Globus pallidus (tissue), 1 donor: Measurements from ENCODE around the gene ITPR1.

Experiments used
- DNase-seq: peaks from one replicate; pipeline ENCODE4 v3.0.0-alpha.2; 2015; ENCODE audit warnings: low spot score

The ITPR1 gene

GRCh38 chr3:4686619-4687018, 193.5 kb downstream of the ITPR1 start:
- DNase-seq: no peak

GRCh38 chr3:4687167-4687566, 194.0 kb downstream of the ITPR1 start:
- DNase-seq: no peak

GRCh38 chr3:4687596-4687995, 194.4 kb downstream of the ITPR1 start:
- no peak for DNase-seq

GRCh38 chr3:4688411-4688810, 195.3 kb downstream of the ITPR1 start:
- no peak for DNase-seq

GRCh38 chr3:4689021-4689420, 195.9 kb downstream of the ITPR1 start:
- DNase-seq: no peak

GRCh38 chr3:4690277-4690676, 197.1 kb downstream of the ITPR1 start:
- DNase-seq: no peak

- no peak for DNase-seq
Observed at GRCh38 chr3:4693620-4694019, 200.5 kb downstream of the ITPR1 start.

- no peak for DNase-seq
Observed at GRCh38 chr3:4695846-4696245, 202.7 kb downstream of the ITPR1 start.

- no peak for DNase-seq
Observed at GRCh38 chr3:4696266-4696665, 203.1 kb downstream of the ITPR1 start.

GRCh38 chr3:4698125-4698821, 205.1 kb downstream of the ITPR1 start:
- no peak for DNase-seq

- DNase-seq: no peak
Observed at GRCh38 chr3:4703054-4703480, 209.9 kb downstream of the ITPR1 start.

- no peak for DNase-seq
Observed at GRCh38 chr3:4704552-4704951, 211.4 kb downstream of the ITPR1 start.

- no peak for DNase-seq
Observed at GRCh38 chr3:4707324-4707723, 214.2 kb downstream of the ITPR1 start.

- no peak for DNase-seq
Observed at GRCh38 chr3:4708230-4708629, 215.1 kb downstream of the ITPR1 start.

GRCh38 chr3:4709341-4709740, 216.2 kb downstream of the ITPR1 start:
- DNase-seq: no peak

GRCh38 chr3:4710191-4710590, 217.0 kb downstream of the ITPR1 start:
- DNase-seq: no peak

- DNase-seq: no peak
Observed at GRCh38 chr3:4711680-4711992, 218.5 kb downstream of the ITPR1 start.

GRCh38 chr3:4712109-4712508, 219.0 kb downstream of the ITPR1 start:
- DNase-seq: no peak

- DNase-seq: no peak
Observed at GRCh38 chr3:4714045-4714444, 220.9 kb downstream of the ITPR1 start.

GRCh38 chr3:4716266-4716665, 223.1 kb downstream of the ITPR1 start:
- no peak for DNase-seq

- no peak for DNase-seq
Observed at GRCh38 chr3:4716706-4717362, 223.7 kb downstream of the ITPR1 start.

GRCh38 chr3:4717363-4717740, 224.2 kb downstream of the ITPR1 start:
- DNase-seq: no peak

GRCh38 chr3:4718179-4718736, 225.1 kb downstream of the ITPR1 start:
- DNase-seq: no peak

- DNase-seq: no peak
Observed at GRCh38 chr3:4719046-4719501, 225.9 kb downstream of the ITPR1 start.
